ENCODE measurements around the gene PDGFB. TPM values are rescaled to one million over a fixed set of nuclear protein-coding genes. Genes with fewer than 3 reads are reported as not detected.
A peak's percentile ranks its signal among the peaks of the same experiment; 100 is the strongest.
"Not testable (repeated sequence)": the region's sequence is repeated elsewhere in the genome, so short reads cannot be mapped to it uniquely, and the experiment has no call there.

Gene PDGFB
- total RNA-seq, 1 donor from 2014 or later: 1.1 TPM

GRCh38 chr22:39221999-39222686, 22.6 kb downstream of the PDGFB start:
- no peaks in the 10 kb centered on the region for H3K27me3 ChIP-seq (ENCODE audit: control insufficient read depth, insufficient read depth, low read length)
- TF ChIP-seq CTCF (IDR thresholded peaks at IDR 0.05; ENCODE audit: insufficient read depth, low read length, severe bottlenecking): no peak
- DNase-seq (ENCODE audit: low read depth): no peak
- H3K36me3 ChIP-seq (ENCODE audit: control insufficient read depth, insufficient read depth, low read length): no peaks in the 10 kb centered on the region
- H3K4me3 ChIP-seq (ENCODE audit: low read depth, low read length): no peak overlapping the region
- FAIRE-seq: no peak

- H3K4me3 ChIP-seq (ENCODE audit: low read depth, low read length): no peak overlapping the region
- DNase-seq (ENCODE audit: low read depth): peak; percentile 90
- no peaks in the 10 kb centered on the region for H3K27me3 ChIP-seq (ENCODE audit: control insufficient read depth, insufficient read depth, low read length)
- peak; percentile 94 for FAIRE-seq
- H3K36me3 ChIP-seq (ENCODE audit: control insufficient read depth, insufficient read depth, low read length): no peaks in the 10 kb centered on the region
- no peak for TF ChIP-seq CTCF (IDR thresholded peaks at IDR 0.05; ENCODE audit: insufficient read depth, low read length, severe bottlenecking)
Measured at GRCh38 chr22:39220890-39221850, 23.6 kb downstream of the PDGFB start.

GRCh38 chr22:39220450-39220849, 24.3 kb downstream of the PDGFB start:
- DNase-seq (ENCODE audit: low read depth) (no peak), FAIRE-seq (no peak)
- Histone ChIP-seq H3K4me3 (ENCODE audit: low read depth, low read length) (no peak overlapping the region), H3K36me3 (ENCODE audit: control insufficient read depth, insufficient read depth, low read length) (no peaks in the 10 kb centered on the region), H3K27me3 (ENCODE audit: control insufficient read depth, insufficient read depth, low read length) (no peaks in the 10 kb centered on the region)
- no peak for TF ChIP-seq CTCF (IDR thresholded peaks at IDR 0.05; ENCODE audit: insufficient read depth, low read length, severe bottlenecking)

- FAIRE-seq: no peak
- H3K4me3 ChIP-seq (ENCODE audit: low read depth, low read length): no peak overlapping the region
- H3K36me3 ChIP-seq (ENCODE audit: control insufficient read depth, insufficient read depth, low read length): no peaks in the 10 kb centered on the region
- DNase-seq (ENCODE audit: low read depth): no peak
- no peak for TF ChIP-seq CTCF (IDR thresholded peaks at IDR 0.05; ENCODE audit: insufficient read depth, low read length, severe bottlenecking)
- no peaks in the 10 kb centered on the region for H3K27me3 ChIP-seq (ENCODE audit: control insufficient read depth, insufficient read depth, low read length)
Measured at GRCh38 chr22:39219071-39220039, 25.4 kb downstream of the PDGFB start.

GRCh38 chr22:39218432-39218831, 26.4 kb downstream of the PDGFB start:
- not testable (repeated sequence) for H3K4me3 ChIP-seq (ENCODE audit: low read depth, low read length); DNase-seq (ENCODE audit: low read depth); H3K36me3 ChIP-seq (ENCODE audit: control insufficient read depth, insufficient read depth, low read length); FAIRE-seq; H3K27me3 ChIP-seq (ENCODE audit: control insufficient read depth, insufficient read depth, low read length)

All from bronchial epithelial cell (primary cell).